GM12875 (cell line): ENCODE results near the gene DDX39A.

ENCODE experiments used
- H3K4me3 ChIP-seq: one replicate; pipeline ENCODE4 v1.5.1; 2011; ENCODE audit warnings: low read depth, low read length, control low read depth
- CTCF ChIP-seq: IDR thresholded peaks from 2 replicates; pipeline ENCODE4 v1.5.1; 2011; ENCODE audit warnings: low read depth, mild to moderate bottlenecking, control low read depth, inconsistent platforms, low read length, moderate library complexity, borderline replicate concordance; ENCODE audit not compliant: insufficient read depth

DDX39A gene

GRCh38 chr19:14441041-14441938 lies 22.1 kb upstream of the DDX39A start:
- TF ChIP-seq CTCF, result no peak
- peak overlapping the region; percentile 73 for H3K4me3 ChIP-seq

GRCh38 chr19:14440049-14440448 lies 20.9 kb upstream of the DDX39A start:
- no peak for TF ChIP-seq CTCF

GRCh38 chr19:14439014-14439413 lies 19.9 kb upstream of the DDX39A start:
- no peak for TF ChIP-seq CTCF

More at GRCh38 chr19:14440049-14440448, 20.9 kb upstream of the DDX39A start:
- H3K4me3 ChIP-seq, result peak overlapping the region; percentile 73

GRCh38 chr19:14437578-14438140 lies 18.5 kb upstream of the DDX39A start:
- TF ChIP-seq CTCF, result no peak
- no peak overlapping the region for H3K4me3 ChIP-seq

More at GRCh38 chr19:14439014-14439413, 19.9 kb upstream of the DDX39A start:
- H3K4me3 ChIP-seq, result no peak overlapping the region

GRCh38 chr19:14435320-14436050 lies 16.3 kb upstream of the DDX39A start:
- no peak for TF ChIP-seq CTCF
- H3K4me3 ChIP-seq, result no peak overlapping the region

GRCh38 chr19:14434543-14435319 lies 15.6 kb upstream of the DDX39A start:
- no peak for TF ChIP-seq CTCF
- H3K4me3 ChIP-seq, result no peak overlapping the region
